ENCODE results near the gene NTM.

- TF ChIP-seq CTCF (IDR thresholded peaks at IDR 0.05; ENCODE audit: insufficient read depth, low read length), result no peak
- TF ChIP-seq REST (IDR thresholded peaks at IDR 0.05; ENCODE audit: insufficient replicate concordance, low read depth), result no peak
These were observed 872.2 kb downstream of the NTM start for GRCh38 chr11:132242632-132243031.
